Stomach (tissue), 9 donors: ENCODE results near the gene EPO. TPM values are rescaled to one million over a fixed set of nuclear protein-coding genes. Genes with fewer than 3 reads are reported as not detected.

Experiments used
- DNase-seq, 2 donors: peaks; one replicate each; pipeline versions ENCODE4 v3.0.0 to v3.0.0-alpha.2; 2013 to 2019
- H3K27ac ChIP-seq, 5 donors: fragments of 200-600 bp in 4 of 5; sonication (generic) in 4 of 5; one replicate each; pipeline ENCODE4 v1.5.1; 2013 to 2019; ENCODE audit warnings: mild to moderate bottlenecking in 1 of 5, moderate library complexity in 1 of 5
- H3K27me3 ChIP-seq, 3 donors: fragments of 200-600 bp; sonication (generic); one replicate each; pipeline ENCODE4 v1.5.1; 2017 to 2019; ENCODE audit warnings: mixed run types in 1 of 3
- H3K36me3 ChIP-seq, 4 donors: fragments of 200-600 bp; sonication (generic); 1 replicate in 3 of 4; 2 replicates in 1 of 4; pipeline ENCODE4 v1.5.1; 2016 to 2019
- H3K4me1 ChIP-seq, 4 donors: fragments of 200-600 bp; sonication (generic); one replicate each; pipeline ENCODE4 v1.5.1; 2016 to 2019
- H3K4me3 ChIP-seq, 4 donors: fragments of 200-600 bp; sonication (generic) in 3 of 4; one replicate each; pipeline ENCODE4 v1.5.1; 2016 to 2019; ENCODE audit warnings: mild to moderate bottlenecking in 1 of 4
- H3K9me3 ChIP-seq, 4 donors: fragments of 200-600 bp; sonication (generic); one replicate each; pipeline ENCODE4 v1.5.1; 2016 to 2019
- CTCF ChIP-seq, 7 experiments: fragments of 450-650 bp in 4 of 7; fragments of 200-600 bp in 3 of 7; sonication (generic) in 3 of 7; IDR thresholded peaks; one replicate each; pipeline ENCODE4 v1.5.1; 2016 to 2019; ENCODE audit warnings: antibody characterized with exemption in 7 of 7, control low read depth in 2 of 7, mild to moderate bottlenecking in 1 of 7
- EP300 ChIP-seq: sonication (generic); formaldehyde crosslinking; IDR thresholded peaks from one replicate; pipeline ENCODE4 v1.6.1; 2017; ENCODE audit warnings: antibody characterized with exemption
- POLR2A ChIP-seq, 4 donors: fragments of 450-650 bp; IDR thresholded peaks; one replicate each; pipeline ENCODE4 v1.6.1; 2016; ENCODE audit warnings: antibody characterized with exemption in 4 of 4, control low read depth in 2 of 4, mild to moderate bottlenecking in 1 of 4, moderate library complexity in 1 of 4
- POLR2AphosphoS5 ChIP-seq, 3 donors: sonication (generic); formaldehyde crosslinking; IDR thresholded peaks; one replicate each; pipeline ENCODE4 v1.6.1; 2016; ENCODE audit warnings: antibody characterized with exemption in 3 of 3
- WGBS, 5 donors: extraction: QIAGEN DNeasy Blood & Tissue Kit in 3 of 5; methylation state at CpG; one replicate each; pipeline versions ENCODE4 v1.1.5 to v1.1.7; 2013 to 2018; 5-methylcytosine and 5-hydroxymethylcytosine counted together
- intact Hi-C: fragments of 100-400 bp; cut with DNase I; formaldehyde crosslinking; loops from one replicate; pipeline ENCODE4 v1.15.1; 2023; ENCODE audit warnings: low total_unique reads
- polyA plus RNA-seq, 3 donors: library from polyadenylated mRNA; stranded (reverse); fragments of 200-250 nt; gene quantifications; one replicate each; pipeline ENCODE4 v1.2.3, GENCODE V29; 2013
- total RNA-seq, 5 donors: library from RNA; depleted of rRNA; stranded (reverse); fragments of >200 nt; gene quantifications; one replicate each; pipeline versions ENCODE4 v1.1.0 to v1.2.3, GENCODE V29; 2014 to 2016
- donor health status: healthy with polysubstance abuse.
- donor health status: Bipolar disorder and iron deficiency.
- donor health status: healthy.

The EPO gene
- total and polyA plus RNA-seq, 8 donors: not detected

GRCh38 chr7:100688326-100688860 is 31.9 kb upstream of the EPO start:
- Histone ChIP-seq H3K9me3 (no peaks in the 10 kb centered on the region), H3K27me3 (no peaks in the 10 kb centered on the region), H3K4me1 (peaks cover 33 to 66% (median 50%) of the 10 kb centered on the region in 4 donors), H3K36me3 (peaks cover 51 to 67% (median 64%) of the 10 kb centered on the region in 4 donors), H3K4me3 (no peak overlapping the region), H3K27ac (no peak overlapping the region)
- intact Hi-C loops: no loop called here
- DNase-seq: no peak
- 81 to 89% (median 84%) methylated on average over 14 to 16 of the region's 16 CpGs for WGBS, 5 donors
- no peak for TF ChIP-seq CTCF (IDR thresholded peaks at IDR 0.05)

DNA sequence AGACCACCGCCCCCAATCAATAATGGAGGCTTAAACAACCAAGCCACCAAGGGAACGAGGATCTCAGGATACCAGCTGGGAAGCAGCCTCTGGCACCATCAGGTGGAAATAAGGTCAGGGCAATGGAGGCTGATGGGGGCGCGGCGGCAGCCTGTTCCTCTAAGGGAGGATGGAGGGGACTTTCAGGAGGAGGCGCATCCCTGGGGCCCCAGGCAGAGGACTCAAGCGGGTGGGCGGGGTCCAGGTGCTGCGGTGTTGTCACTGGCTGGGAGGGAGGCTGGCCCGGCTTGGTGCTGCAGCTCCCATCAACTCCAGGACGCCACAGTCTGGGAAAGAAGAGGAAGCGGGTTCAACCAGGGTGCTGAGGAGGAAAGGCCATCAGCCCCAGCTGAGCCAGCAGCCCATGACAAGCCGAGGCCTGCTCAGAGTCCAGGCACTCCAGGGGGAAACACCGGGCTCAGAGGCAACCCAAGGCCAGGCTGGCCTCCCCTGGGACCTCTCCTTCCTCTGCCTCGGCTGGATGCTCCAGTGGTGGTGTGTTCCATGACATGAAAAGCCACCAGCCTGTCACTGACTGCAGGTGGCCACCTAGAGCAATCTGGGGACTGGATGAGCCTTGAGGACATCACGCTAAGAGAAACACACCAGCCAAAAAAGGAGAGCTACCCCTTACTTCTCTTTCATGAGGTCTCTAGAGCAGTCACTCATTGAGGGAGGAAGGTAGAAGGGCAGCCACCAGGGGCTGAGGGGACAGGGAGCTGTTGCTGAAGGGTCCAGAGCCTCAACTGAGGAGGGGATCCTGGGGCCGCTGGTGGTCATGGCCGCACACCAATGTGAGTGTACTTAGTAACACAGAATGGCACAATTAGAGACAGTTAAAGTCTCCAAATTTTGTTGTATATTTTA is 30.8 kb upstream of the EPO start:
- H3K27ac ChIP-seq: no peak overlapping the region
- H3K36me3 ChIP-seq: peaks cover 40 to 56% (median 53%) of the 10 kb centered on the region in 4 donors
- H3K4me1 ChIP-seq: peaks cover 34 to 68% (median 53%) of the 10 kb centered on the region in 4 donors
- H3K9me3 ChIP-seq: no peaks in the 10 kb centered on the region
- TF ChIP-seq CTCF (IDR thresholded peaks at IDR 0.05) (no peak), POLR2AphosphoS5 (IDR thresholded peaks at IDR 0.05) (no peak), POLR2A (IDR thresholded peaks at IDR 0.05) (no peak), EP300 (no peak)
- 81 to 87% (median 86%) methylated on average over 16 to 18 of the region's 18 CpGs for WGBS, 5 donors
- DNase-seq: peak in 1 of 2 donors; percentile 9
- H3K4me3 ChIP-seq: no peak overlapping the region
- H3K27me3 ChIP-seq: no peaks in the 10 kb centered on the region
- intact Hi-C loops: no loop called here

DNA sequence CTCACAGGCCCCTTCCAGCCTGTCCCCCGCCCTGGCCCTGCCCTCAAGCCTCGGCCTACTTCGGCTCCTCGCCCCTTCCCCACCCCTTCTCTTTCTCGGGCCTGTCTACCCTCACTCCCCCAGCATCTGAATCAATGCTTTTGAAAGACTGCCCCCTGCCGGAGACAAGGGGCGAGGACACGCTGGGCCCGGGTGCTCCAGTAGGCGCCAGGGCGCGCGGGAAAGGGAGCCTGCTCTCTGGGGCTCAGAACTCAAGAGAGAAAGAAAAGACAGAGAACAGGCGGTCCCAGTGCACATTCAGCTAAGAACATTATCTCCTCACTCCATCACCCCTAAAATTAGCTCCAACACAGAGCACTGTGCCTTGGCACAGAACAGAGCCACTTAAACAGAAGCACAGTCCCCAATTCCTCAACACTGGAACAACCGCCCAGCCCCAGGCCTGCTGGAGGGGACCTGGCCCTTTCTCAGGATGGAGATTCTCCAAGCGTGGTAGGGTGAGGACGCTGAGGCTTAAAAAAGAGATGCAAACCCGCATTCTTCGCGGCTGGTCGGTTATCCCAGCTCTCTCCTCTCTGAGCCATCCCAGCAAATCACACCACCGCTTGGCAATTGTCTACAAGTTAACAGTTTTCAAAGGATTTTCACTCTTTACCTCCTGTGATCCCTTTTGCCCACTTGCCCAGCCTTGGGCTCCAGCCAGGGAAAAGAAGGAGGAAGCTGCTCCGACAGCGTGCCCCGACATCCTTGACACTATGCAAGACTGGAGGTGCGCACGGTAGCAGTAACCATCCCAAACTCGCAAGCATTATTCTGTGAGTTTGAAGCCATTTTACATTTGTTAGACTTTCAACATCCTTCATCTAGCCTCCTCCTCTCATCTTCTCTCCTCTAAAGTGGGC is 28.3 kb upstream of the EPO start:
- intact Hi-C loops: no loop called here

More for the DNA sequence above, 28.3 kb upstream of the EPO start:
- peak in 1 of 3 donors; percentile 46 for TF ChIP-seq POLR2AphosphoS5 (IDR thresholded peaks at IDR 0.05)
- TF ChIP-seq CTCF (IDR thresholded peaks at IDR 0.05): peak in 5 of 7 experiments; percentile 77 to 95 (median 92)
- TF ChIP-seq EP300: no peak
- no peak for TF ChIP-seq POLR2A (IDR thresholded peaks at IDR 0.05)
- DNase-seq: peak; percentile 81 to 92
- Histone ChIP-seq H3K4me3 (peak overlapping the region; percentile 88 to 98 (median 95)), H3K27ac (peak overlapping the region in 3 of 5 donors; percentile 22 to 90 (median 87)), H3K4me1 (peaks cover 37 to 71% (median 61%) of the 10 kb centered on the region in 4 donors), H3K27me3 (no peaks in the 10 kb centered on the region), H3K36me3 (peaks cover 16 to 31% (median 28%) of the 10 kb centered on the region in 4 donors), H3K9me3 (no peaks in the 10 kb centered on the region)
- 22 to 30% (median 29%) methylated on average over 25 to 28 of the region's 28 CpGs for WGBS, 5 donors
